HG03135 (cell line): ENCODE measurements around the gene MTA1.
A peak's percentile ranks its signal among the peaks of the same experiment; 100 is the strongest.

Experiments
- ATAC-seq: cut with Tn5 transposase; IDR thresholded peaks from one replicate; pipeline ENCODE4 v1.9.1; 2021; ENCODE audit warnings: mild to moderate bottlenecking, moderate library complexity; ENCODE audit not compliant: unreplicated experiment

The MTA1 gene

GRCh38 chr14:105386581-105387529 is 32.8 kb upstream of the MTA1 start:
- no peak for ATAC-seq

GRCh38 chr14:105387530-105387922 is 32.1 kb upstream of the MTA1 start:
- ATAC-seq: no peak

DNA sequence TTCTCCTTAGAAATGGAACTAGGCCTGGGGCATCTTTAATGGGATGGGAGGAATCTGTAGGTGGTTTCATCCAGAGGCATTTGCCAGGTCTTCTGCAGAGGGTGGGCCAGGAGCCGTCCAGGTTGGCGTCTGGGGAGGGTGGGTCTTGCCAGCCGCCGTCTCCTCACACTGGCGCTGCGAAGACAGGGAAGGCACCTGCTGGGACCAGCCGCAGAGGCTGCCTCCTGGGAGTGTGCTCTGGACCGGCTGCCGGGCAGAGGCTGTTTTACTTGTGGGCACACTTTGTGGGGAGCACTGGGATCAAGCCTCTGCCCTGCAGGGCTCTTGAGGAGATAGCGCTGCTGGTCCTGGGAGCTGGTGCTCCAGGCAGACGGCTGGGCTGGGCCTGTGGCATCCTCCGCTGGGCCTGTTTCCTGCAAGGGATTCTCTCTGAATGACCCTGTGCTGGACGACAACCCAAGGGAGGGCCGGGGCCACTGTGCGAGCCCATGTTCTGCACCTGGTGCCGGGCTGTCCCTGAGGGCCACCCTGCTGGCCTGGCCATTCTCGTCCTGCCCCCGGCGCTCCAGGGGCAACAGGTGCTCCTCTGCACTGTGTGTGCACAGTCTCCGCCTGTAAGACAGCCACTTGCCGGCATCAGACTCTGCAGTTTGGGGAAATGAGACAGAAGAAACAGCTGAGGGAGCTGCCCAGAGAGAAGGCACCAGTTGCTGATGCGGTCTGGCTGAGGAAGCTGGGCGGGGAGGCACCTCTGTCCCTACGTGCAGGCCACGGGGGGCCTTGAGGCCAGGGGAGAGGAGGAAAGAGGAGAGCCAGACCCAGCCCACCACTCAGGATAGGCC is 31.3 kb upstream of the MTA1 start:
- no peak for ATAC-seq

DNA sequence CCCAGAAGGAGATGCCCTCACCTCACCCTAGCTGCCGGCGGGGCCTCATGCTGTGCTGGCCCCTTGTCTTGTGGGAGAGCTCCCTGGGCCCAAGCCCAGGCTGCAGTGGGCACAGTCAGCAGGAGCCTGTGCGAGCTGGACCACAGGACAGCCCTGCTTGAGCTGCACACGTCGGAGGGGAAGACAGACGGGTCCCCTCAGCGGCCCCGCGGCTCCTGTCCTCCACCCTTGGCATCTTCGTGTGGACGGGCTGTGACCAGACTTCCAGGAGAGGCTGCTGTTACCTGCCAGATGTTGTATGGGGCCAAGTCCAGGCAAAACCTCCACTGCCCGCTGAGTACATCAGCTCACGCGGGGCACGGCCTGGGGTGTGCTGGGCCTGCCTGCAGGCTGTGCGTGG is 30.7 kb upstream of the MTA1 start:
- ATAC-seq: no peak

DNA sequence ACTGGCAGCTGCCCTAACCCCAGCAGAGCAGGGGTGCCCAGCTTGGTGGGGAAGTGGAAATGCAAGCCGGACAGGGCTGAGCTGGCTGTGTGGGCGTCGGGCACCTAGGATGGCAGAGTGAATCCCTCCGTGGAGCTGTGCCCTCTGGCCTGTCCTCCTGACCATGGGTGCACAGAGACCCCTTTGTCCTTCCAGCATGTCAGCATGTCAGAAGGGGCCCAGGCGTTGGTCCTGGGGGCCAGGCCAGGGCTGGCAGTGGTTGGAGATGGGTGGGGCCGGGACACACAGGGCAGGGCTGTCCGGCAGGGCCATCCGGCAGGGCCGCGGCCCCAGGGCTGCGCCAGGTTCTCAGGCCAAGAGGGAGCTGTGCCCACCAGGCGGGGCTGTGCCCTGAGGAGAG is 30.1 kb upstream of the MTA1 start:
- no peak for ATAC-seq

GRCh38 chr14:105389976-105390848 is 29.4 kb upstream of the MTA1 start:
- ATAC-seq: no peak

DNA sequence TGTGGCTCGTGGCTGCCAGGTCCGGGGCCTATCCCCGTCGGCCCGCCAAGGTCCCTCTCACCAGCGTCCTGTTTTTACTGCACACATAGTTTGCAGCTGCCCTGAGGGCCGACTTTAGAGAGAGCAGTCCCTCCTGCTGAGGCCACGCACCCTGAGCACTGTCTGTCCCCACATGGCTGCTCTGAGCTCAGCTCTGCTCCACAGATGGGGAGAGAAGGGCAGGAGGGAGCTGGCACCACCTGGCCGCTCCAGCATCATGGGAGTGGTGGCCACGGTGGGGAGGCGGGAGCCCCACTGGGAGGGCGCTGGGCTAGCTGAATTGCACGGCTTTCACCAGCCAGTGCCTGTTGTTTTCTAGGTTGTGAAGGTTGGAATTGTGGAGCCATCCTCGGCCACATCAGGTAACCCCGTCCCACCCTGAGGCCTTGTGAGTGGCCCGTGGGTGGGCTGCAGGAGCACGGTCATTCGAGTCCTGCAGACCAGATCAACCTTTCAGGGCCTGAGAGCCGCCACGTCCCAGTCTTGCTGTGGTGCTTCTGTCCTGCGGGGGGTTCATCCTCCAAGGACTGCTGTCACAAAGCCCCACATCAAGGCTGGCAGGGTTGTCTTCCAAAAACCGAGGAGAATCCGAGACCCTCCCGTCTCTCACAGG is 28.7 kb upstream of the MTA1 start:
- no peak for ATAC-seq

- ATAC-seq: no peak
Observed at GRCh38 chr14:105391541-105391940, 28.1 kb upstream of the MTA1 start.

DNA sequence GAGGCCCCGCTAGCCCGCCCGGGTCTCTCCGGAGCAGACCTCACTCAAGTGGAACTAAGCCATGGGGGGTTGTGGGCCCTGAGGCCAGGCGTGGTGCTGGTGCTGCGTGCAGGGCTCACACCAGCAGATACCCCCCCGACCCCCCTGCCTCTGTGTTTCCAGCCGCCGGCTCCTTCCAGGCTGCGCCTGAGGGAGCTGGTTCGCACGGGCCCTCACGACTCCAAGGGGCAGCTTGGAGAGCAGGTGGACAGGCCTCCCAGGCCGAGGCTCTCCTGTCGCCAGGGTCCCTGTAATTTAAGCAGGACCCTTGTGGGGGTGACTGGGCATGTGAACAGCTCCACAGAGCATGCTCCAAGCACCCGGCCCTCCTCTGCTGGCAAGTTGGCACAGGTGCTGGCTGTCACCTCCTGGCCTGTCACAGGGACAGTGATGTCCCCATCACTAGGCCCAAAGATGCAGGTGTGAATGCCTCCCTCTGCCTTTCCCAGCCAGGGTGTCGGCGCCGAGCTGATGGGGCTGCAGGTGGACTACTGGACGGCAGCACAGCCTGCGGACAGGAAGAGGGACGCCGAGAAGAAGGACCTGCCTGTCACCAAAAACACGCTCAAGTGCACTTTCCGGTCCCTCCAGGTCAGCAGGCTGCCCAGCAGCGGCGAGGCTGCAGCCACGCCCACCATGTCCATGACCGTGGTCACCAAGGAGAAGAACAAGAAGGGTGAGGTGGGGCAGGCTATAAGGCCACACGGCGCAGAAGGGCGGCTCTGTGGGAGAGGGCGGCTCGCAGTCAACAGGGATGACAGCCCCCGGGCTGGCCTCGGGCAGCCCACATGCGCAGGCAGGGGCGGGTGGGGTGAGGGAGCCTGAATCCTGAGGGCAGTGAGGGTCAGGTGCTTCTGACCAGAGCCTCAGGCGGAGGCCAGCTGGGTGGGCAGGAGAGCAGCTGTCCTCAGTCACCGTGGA is 27.2 kb upstream of the MTA1 start:
- ATAC-seq: no peak

DNA sequence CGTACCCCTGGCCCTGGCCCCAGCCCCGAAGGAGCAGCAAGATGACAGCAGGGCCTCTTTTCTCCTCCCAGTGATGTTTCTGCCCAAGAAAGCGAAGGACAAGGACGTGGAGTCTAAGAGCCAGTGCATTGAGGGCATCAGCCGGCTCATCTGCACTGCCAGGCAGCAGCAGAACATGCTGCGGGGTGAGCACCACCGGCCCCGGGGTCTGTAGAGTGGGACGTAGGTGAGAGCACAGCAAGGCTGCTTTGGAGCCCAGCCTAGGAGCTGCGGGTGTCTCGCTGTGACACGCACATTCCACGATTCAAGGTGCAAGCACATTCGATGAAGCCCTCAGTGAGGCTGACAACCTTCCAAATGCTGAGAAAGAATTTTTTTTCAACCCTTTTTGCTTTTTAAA is 26.5 kb upstream of the MTA1 start:
- ATAC-seq: no peak

GRCh38 chr14:105394714-105395537 is 24.7 kb upstream of the MTA1 start:
- ATAC-seq: no peak

- no peak for ATAC-seq
Observed at GRCh38 chr14:105395538-105395854, 24.1 kb upstream of the MTA1 start.

GRCh38 chr14:105397350-105397931 is 22.2 kb upstream of the MTA1 start:
- ATAC-seq: no peak

DNA sequence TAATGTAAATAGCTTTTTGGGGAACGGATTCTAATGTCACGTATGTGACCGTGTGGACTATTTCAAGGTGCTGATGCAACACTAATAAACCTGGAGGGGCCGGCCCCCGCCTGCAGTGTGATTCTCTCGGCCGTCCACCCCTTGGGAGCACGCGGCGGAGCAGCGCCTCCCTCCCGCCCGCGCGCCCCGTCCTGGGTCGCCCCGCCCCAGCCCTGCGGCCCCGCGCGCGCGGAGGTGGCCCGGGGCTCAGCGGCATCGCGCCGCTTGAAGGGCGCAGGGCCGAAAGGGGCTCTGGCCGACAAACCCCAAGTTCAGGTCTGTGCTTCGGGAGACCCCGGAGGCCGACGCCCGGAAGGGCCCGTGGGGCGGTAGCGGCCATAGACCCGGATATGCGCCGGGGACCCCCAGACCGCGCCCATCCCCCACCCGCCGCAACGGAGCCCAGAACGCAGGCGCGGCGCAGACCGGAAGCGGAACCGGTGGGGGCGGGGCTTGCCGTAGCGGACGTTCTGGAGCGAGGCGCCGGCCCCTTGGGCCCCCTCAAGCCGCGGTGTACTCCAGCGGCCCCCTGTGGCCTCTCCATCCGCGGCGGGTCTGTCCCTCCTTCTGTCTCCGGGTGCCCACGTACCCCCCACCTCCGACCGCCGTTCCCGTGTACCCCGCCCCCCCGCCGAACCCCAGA is 21.4 kb upstream of the MTA1 start, which contains the start of gene TEX22:
Gene TEX22, plus strand, starts transcription at position 495 of the 682 bp plus-strand sequence. CDS start 803 bp downstream, outside the sequence.
- peak; percentile 70 for ATAC-seq

- ATAC-seq: peak; percentile 42
Observed at GRCh38 chr14:105398726-105399465, 20.7 kb upstream of the MTA1 start.

- no peak for ATAC-seq
Observed at GRCh38 chr14:105399466-105399775, 20.2 kb upstream of the MTA1 start.

DNA sequence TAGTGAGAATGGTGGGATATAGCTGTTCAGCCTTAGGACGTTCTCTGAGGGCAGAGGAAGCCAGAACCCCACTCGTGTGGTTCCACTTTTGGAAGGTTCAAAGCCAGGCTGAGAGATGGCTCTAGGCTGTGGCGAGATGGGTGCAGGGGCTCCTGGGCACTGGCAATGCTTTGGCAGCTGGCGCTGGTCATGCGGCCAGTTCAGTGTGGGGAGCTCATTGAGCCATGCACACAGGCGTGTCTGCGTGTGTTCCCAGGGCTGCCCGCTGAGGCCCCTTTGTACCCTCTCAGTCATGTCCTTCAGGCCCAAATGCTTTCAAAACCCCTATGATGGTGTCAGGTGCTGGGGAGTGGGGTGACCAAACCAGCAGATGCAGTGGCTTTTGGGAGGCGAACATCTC is 19.6 kb upstream of the MTA1 start:
- ATAC-seq: no peak
